ENCODE results near the gene PARD6B.
"Not testable (repeated sequence)": the region's sequence is repeated elsewhere in the genome, so short reads cannot be mapped to it uniquely, and the experiment has no call there.

PARD6B gene

GRCh38 chr20:50777373-50777772, 46.0 kb downstream of the PARD6B start:
- DNase-seq (ENCODE audit: insufficient read length, low spot score) (no peak), FAIRE-seq (no peak)
- no peak for TF ChIP-seq CTCF (IDR thresholded peaks at IDR 0.05; ENCODE audit: insufficient read depth, missing control alignments)

- FAIRE-seq; DNase-seq (ENCODE audit: insufficient read length, low spot score): not testable (repeated sequence)
Observed at GRCh38 chr20:50778994-50779393, 47.6 kb downstream of the PARD6B start.

GRCh38 chr20:50783390-50783789, 52.0 kb downstream of the PARD6B start:
- TF ChIP-seq CTCF (IDR thresholded peaks at IDR 0.05; ENCODE audit: insufficient read depth, missing control alignments) = no peak
- DNase-seq (ENCODE audit: insufficient read length, low spot score) = no peak
- FAIRE-seq = no peak

DNA sequence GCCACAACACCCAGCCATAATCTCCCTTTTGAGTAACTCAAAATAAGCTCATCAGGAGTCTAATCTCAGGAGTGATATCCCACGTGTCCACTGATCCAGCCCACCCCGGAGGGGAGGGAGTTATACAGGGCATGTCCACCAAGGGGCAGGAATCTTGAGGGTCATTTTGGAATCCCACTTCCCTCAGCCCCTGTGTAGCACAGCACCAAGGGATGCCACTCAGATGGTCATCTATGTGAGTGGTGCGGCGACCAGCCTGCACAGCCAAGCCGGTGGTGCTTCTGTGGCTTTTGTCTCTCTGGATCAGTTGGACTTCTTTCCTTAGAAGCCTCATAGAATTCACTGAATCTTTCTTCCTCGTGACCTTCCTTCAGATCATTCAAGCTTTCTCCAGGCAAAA, 52.5 kb downstream of the PARD6B start:
- no peak for TF ChIP-seq CTCF (IDR thresholded peaks at IDR 0.05; ENCODE audit: insufficient read depth, missing control alignments)
- no peak for DNase-seq (ENCODE audit: insufficient read length, low spot score)
- FAIRE-seq = no peak

- no peak for TF ChIP-seq CTCF (IDR thresholded peaks at IDR 0.05; ENCODE audit: insufficient read depth, missing control alignments)
- no peak for DNase-seq (ENCODE audit: insufficient read length, low spot score)
- no peak for FAIRE-seq
Observed at GRCh38 chr20:50784464-50784863, 53.1 kb downstream of the PARD6B start.

- DNase-seq (ENCODE audit: insufficient read length, low spot score) (no peak), FAIRE-seq (no peak)
- no peak for TF ChIP-seq CTCF (IDR thresholded peaks at IDR 0.05; ENCODE audit: insufficient read depth, missing control alignments)
Observed at GRCh38 chr20:50786703-50787102, 55.3 kb downstream of the PARD6B start.

DNA sequence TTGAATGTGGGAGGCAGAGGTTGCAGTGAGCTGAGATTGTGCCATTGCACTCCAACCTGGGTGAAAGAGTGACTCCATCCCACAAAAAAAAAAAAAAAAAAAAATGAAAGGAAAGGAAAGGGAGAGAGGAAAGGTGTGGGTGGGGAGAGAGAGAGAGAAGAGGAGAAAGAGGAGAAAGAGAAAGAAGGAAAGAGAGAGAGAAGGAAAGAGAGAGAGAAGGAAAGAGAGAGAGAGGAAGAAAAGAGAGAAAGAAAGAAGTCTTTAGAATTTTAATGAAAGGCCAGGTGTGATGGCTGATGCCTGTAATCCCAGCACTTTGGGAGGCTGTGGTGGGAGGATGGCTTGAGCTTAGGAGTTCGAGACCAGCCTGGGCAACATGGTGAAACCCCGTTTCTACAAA, 55.8 kb downstream of the PARD6B start:
- FAIRE-seq = no peak
- no peak for DNase-seq (ENCODE audit: insufficient read length, low spot score)
- no peak for TF ChIP-seq CTCF (IDR thresholded peaks at IDR 0.05; ENCODE audit: insufficient read depth, missing control alignments)
